K562 (cell line): ENCODE data around the gene CLIP4. TPM values are rescaled to one million over a fixed set of nuclear protein-coding genes. Genes with fewer than 3 reads are reported as not detected.

Source experiments
- E2F8 ChIP-seq: fragments of 450-650 bp; IDR thresholded peaks from 2 replicates; pipeline ENCODE4 v1.7.1; 2018; ENCODE audit warnings: mild to moderate bottlenecking, low read depth; ENCODE audit not compliant: partially characterized antibody
- MCM3 ChIP-seq: fragments of 450-650 bp; IDR thresholded peaks from 2 replicates; pipeline ENCODE4 v1.6.1; 2016
- NFATC3 ChIP-seq: fragments of 450-650 bp; IDR thresholded peaks from 2 replicates; pipeline ENCODE4 v1.6.1; 2017; ENCODE audit warnings: mild to moderate bottlenecking
- ZNF592 ChIP-seq: fragments of 450-650 bp; IDR thresholded peaks from 2 replicates; pipeline ENCODE4 v1.6.1; 2017; ENCODE audit warnings: antibody characterized with exemption, mild to moderate bottlenecking
- polyA plus RNA-seq, 8 experiments: library from polyadenylated mRNA; depleted of rRNA in 4 of 8; stranded (reverse) in 5 of 8; unstranded in 3 of 8; fragments of >200 nt; fragmentation: Nextera tagmentation in 2 of 8; fragmentation: Illumina TruSeq in 1 of 8; extraction: Ambion mirVana in 2 of 8; extraction: Trizol in 1 of 8; gene quantifications; 2 replicates each; pipeline versions ENCODE4 v1.2.1 to v1.2.3, GENCODE V29; 2011 to 2014; ENCODE audit warnings: inconsistent platforms in 1 of 8, missing spikeins in 1 of 8
- total RNA-seq, 7 experiments: library from RNA; depleted of rRNA in 6 of 7; stranded (reverse); fragments of >200 nt in 6 of 7; fragmentation: Illumina TruSeq in 2 of 7; extraction: Trizol in 2 of 7; gene quantifications; 2 replicates each; pipeline versions ENCODE4 v1.2.1 to v1.2.3, GENCODE V29; 2011 to 2021; ENCODE audit warnings: low replicate concordance in 1 of 7

The CLIP4 gene
- total and polyA plus RNA-seq, 9 of the 15 experiments (the other 6 are each of a cell fraction or from before 2014, with no cell fraction given) = 0.03 to 0.38 (median 0.13) TPM; not detected in 5

- TF ChIP-seq ZNF592 (no peak), NFATC3 (no peak), E2F8 (no peak), MCM3 (no peak)
- TF ChIP-seq, all 486 proteins: peak for 0
Measured at GRCh38 chr2:29147963-29148362, 32.7 kb downstream of the CLIP4 start (continued).
